Midbrain (tissue), 1 donor: ENCODE data around the gene BACH2.

Experiments
- DNase-seq: peaks from one replicate; lab custom pipeline; 2025; lab: John Stamatoyannopoulos, UW

The BACH2 gene

DNA sequence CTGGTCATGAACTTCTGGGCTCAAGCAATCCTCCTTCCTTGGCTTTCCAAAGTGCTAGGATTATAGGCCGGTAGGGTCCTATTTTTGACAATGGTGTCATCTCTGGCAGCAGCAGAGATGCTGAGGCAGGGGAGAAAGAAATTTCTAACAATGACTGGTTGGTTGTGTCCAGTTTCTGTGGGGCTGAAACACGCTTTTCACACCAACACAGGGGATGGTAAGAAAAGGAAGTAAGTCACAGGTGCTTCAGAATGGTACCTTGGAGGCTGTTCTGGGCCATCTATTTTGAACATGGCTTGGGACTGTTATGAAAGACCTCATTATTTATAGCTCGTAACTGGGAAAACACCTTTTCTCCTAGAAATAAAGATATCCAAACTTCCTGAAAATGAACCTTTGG lies 329.7 kb downstream of the BACH2 start:
- DNase-seq, result no peak

DNA sequence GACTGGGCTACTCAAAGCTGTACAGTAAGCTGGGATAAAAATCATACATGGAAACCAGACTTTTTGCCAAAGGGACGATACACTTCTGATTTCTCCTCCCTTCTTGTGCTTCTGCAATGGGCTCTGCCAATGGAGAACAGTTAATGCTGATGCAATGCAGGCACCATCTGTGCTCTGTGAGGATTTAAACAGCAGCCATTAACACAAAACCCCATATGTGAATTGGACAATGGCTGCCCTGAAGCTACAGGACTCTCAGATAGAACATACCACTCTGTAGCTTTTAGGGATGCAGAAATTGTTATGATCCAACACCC lies 330.5 kb downstream of the BACH2 start:
- DNase-seq, result no peak

DNA sequence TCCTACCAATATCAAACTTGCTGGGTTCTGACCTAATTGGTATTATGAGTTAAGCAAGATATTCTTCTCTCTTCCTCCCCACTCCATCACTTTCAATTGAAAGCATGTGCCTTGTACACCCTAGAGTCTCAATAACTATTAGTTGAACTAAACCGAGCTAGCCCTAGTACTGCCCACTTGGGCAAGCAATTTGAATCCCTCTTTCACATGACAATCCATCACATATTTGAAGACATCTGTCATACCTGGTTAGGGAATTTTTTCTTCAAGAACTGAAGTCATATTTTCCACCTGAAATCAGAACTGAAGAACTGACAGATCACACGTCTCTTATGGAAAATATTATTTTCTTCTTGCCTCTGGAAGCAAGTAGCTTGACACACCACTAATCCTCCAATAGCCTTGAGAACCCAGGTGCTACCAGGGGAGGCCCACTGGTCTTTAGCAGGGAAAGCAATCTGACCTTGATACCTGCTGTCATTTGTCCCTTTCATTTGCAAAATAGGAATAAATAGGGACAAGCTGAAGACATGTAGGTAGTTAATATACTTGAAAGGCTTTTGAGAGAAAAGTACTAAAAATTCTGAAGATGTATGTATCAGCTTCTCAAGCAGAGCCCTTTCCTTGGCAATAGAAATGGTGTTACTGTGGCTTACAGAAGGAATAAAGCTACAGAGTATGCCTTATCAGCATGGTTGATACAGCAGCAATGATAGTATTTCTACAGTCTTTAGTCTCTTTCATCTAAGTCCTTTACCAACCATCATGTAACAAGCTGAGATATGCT lies 331.0 kb downstream of the BACH2 start:
- DNase-seq, result no peak

DNA sequence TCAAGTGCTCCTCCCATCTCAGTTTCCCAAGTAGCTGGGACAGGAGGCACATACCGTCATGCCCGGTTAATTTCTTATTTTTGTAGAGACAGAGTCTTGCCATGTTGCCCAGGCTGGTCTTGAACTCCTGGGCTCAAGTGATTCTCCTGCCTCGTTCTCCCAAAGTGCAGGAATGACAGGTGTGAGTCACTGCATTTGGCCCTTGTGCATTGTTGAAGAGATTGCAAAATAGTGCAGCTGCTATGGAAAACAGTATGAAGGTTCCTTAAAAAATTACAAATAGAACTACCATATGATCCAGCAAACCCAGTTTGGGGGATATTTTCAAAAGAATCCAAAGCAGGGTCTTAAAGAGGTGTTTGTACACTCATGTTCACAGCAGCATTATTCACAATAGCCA lies 333.3 kb downstream of the BACH2 start:
- DNase-seq, result no peak

DNA sequence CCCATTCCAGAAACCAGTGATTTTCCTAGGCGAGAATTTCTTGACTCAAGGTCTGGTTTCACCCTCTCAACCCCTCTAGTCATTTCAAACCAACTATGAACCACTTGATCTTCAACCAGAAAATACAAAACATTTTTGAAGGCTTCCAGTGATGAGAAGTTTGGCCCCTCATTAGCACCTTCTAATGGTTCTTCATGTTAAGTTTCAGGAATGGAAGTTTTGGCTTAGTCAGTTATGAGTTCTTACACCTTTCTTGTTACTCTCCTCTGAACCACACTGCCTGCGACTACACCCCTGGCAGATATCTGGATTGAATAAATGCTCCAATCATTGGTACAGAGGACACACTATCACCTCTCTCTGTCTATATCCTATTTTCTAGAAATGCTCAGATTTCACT lies 335.2 kb downstream of the BACH2 start:
- DNase-seq, result no peak

DNA sequence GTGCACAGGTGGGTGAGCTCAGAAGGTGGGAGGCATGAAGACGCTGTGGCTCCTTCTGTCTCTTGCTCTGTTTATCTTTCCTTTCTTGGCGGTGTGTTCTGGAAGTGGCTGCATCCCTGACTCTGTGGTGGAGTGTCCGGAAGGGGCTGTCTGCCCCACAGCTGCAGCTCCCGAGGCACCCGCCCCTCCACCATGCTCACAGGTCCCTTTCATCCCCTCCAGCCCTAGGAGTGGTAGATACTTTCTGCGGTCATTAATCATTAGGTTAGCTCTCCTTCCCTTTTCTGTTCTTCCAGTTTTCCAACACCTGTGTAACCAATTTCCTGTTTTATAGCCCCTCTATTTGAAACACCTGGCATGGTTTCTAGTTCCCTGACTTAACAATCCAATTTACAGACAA lies 336.8 kb downstream of the BACH2 start:
- DNase-seq, result no peak

DNA sequence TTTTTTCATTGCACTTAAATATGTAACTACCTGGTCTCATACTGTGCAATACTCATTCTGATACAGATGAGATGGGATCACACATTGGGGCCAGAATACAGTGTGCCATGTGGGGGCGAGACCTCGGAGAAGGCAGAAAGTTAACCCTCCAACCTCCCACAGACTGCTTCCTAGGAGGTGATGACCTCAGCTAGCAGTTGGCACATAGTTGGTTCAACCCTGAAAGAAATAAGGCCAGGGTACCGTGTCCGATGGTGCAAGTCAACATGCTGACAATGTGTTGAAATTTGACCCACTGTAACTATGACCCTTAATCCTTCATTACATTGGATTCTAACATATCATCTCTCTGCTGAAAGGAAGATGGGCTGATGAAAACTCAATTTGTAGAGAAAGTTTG lies 340.5 kb downstream of the BACH2 start:
- no peak for DNase-seq

DNA sequence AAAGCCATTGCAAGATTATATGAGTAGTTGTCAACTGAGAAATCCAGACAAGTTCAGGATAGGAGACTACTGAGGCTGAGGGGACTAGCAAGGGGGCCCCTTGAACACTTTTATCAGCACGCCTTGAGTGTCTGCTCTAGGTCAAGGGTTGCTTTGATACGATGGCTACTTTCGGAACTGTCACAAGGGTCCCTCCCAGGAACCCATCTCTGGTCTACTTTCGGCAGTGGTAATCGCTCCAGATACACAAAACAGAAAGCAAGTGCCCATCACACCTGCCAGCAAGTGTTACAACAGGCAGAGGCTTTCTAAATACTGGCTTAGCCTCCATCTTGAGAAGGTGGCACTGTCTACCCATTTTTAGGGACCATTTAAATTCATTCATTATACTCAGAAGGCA lies 341.3 kb downstream of the BACH2 start:
- no peak for DNase-seq

DNA sequence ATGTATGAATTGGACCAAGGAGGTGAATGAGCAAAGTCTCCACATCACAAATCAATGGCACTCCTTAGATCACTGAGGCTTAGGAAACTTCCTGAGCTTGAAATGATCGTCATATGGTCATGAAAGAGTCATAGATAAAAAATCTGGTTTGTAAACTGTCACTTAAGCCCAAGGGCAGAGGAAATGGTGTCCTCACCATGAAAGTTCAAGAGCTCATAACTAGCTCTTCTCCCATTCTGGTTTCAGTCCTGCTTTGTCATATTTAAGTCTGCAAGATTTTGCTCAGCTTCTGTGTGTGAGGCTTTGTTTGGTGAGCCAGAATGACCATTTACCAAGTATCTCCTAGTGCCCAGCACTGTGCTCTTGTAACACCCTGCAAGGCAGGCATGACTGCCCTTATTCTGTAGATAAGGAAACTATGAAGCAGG lies 341.9 kb downstream of the BACH2 start:
- no peak for DNase-seq

DNA sequence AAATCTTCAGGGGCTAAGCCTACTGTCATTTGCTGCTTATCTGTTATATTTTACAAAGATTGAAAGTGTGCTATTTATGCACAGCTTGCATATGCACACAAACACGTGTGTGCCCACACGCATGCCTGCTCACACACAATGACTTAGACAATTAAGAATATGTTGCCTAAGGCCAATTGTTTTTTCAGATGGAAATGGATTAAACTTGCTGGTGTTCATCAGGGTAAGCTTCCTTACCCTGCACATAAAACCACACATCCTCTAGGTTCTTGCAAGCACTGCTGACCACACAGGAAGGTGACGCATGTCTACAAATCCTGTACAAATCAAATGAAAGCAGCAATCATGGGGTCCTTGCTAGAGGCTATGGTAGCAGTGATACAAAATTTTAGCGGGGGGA lies 344.0 kb downstream of the BACH2 start:
- DNase-seq, result no peak

DNA sequence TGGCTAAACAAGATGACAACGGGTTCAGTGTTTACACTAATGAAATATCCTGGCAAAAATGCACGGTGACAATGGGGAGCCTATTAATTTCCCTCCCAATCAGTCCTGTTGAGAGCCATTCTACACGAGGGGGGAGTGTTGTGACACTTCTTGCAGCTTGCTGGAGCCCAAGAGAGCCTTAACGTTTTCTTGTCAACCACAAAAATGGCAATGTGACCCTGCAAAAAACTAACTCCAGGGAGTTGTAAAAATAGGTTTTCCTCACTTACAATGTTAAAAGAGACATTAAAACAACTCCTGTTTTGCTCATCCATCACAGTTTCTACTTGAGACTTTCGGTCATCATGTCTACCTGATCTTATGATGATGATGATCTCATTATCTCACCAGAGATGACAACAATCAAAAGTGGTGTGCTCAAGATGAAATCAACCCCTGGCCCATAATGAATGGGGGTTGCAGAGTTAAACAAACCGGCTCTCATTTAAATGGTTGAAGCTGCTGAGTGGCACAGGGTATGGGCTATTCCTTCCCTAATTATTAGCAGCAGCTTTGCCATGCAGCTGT lies 344.5 kb downstream of the BACH2 start:
- DNase-seq, result no peak

DNA sequence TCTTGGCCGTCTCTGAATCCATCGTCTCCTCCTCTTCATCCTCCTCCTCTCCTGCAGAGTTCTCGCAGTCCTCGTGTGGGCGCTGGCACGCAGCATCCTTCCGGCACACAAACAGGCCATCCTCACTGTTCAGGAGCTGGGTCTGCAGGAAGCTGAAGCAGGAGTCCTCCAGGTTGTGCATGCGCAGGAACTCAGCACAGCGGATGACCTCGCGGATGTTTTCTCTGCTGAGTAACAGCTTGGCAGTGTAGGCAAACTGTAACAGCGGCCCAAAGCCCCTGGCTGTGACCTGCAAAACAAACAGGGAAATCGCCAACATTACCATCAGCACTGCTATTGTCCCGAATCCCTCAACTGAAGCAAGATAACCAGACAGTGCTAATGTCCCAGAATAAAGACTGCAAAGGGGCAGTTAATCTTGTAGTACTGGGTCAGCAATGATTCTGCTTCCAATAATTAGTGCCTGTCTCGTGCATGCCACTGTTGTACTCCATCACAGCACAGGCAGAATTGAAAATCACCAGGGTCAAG lies 345.0 kb downstream of the BACH2 start:
- no peak for DNase-seq

DNA sequence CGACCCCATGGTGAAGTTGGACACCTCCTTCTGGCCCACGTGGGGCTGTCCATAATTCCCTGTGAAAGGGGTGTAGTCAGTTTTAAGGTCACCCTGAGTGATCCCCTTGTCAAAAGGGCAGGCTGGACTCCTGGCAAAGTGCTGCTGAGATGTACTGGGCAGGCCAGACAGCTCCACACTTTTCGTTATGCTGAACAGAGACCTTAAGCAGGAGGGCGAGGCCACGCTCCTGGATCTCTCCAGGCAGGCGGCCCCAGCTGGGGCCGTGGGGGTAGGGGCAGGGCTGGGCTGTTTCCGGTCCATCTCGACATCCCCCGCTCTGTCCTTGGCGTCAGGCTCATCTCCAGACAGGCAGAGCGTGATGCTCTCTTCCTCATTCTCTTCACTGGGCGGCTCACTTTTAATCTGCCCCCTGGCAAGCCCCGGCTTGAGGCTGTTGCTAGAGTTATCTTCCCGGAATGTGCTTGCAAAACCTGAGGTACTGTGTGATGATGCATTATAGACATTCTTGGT lies 345.7 kb downstream of the BACH2 start:
- DNase-seq, result no peak

DNA sequence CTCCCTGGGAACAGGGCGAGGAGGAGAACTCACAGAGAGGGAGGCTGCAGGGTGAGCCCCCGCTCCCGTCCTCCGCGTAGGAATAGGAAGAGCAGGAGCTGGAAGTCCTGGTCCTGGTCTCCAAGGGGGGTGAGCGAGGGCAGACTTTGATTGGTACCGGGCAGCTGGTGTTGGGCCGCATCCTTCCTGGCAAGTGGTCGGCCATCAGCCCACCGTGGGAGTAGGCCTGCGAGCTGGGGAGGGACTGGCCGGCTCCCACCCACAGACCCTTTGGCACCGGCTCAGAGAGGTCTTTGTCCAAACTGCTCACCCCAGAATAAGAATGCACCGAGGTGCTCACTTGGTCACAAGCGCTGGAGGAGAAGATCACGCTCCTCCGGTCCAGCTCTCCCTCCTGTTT lies 346.2 kb downstream of the BACH2 start:
- no peak for DNase-seq

DNA sequence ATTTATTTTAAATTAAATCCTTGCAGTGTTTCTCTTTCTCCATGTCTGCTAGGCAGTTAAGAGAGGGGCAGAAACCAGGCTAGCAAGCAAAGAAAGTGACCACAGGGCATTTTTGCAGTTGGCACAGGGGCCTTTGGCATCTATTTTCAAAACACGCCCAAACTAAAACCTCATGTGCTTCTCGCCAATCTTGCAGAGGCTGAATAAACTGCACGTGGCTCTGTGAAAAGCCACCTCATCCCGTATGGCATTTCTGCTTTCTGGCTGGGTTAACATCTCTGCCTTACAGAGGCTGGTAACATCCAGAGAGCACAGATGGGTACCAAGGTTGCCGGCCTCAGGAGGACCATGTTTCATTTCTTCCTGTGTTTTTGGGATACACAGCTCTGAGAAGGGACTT lies 347.8 kb downstream of the BACH2 start:
- no peak for DNase-seq

DNA sequence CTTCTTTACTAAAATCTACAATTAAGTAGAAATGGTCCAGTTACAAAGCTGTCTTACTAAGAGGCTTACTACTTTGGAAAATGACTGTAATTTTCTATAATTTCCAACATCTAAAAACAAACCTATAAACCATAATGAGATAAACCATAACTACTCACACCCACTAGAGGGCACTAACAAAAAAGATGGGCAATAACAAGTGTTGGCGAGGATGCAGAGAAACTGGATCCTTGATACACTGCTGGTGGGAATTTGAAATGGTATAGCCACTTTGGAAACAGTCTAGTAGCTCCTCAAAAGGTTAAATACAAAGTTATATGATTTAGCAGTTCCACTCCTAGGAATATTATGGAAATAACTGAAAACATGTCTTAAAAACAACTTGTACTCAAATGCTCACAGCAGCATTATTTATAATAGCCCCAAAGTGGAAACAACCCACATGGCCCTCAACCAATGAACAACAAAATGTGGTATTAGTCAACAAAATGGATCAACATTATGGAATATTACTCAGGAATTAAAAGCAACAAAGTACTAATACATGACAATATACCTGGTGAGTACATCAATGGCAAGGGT lies 351.7 kb downstream of the BACH2 start:
- no peak for DNase-seq

DNA sequence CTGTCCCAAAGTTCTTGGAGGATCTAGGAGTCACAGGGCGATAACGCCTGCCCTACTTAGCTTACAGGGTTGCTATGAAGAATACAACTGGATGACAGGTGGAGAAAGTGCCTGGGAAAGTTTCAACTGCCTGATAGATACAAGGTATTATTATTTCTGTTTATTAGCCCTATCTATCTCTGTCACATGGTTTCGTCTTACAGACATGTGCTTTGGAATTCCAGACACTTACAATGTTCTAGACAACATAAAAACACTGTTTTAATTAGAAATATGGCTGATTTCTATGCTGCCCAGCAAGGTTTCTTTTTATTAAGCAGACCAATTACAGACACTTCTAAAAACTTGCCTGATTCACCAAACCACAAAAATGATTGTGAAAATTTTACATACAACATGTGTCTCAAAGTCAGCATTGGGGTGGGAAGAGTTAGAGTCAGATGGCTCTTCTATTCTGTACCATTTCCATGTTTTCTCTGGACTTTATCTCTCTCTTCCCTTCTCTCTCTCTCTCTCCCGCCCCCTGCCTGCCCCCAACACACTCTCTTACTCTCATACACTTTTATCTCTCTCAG lies 352.4 kb downstream of the BACH2 start:
- no peak for DNase-seq

DNA sequence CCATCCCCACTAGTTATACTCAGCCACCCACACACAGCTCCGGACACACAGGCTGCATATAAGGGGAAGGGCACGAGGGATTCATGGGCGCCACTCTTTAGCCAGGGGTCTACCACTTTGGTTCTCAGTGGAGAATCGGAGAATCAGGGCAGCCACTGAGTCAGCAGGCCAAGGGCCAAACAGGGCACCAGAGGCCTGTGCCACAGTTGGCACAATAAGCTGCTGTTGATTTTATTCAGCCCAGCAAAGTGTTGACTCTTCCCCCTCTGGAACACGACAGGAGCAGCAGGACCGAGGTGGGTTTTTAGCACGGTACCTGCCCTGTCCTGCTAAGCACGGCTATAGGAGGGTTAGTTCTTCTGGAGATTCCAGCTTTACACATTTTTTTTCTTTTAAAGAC lies 354.0 kb downstream of the BACH2 start:
- no peak for DNase-seq

DNA sequence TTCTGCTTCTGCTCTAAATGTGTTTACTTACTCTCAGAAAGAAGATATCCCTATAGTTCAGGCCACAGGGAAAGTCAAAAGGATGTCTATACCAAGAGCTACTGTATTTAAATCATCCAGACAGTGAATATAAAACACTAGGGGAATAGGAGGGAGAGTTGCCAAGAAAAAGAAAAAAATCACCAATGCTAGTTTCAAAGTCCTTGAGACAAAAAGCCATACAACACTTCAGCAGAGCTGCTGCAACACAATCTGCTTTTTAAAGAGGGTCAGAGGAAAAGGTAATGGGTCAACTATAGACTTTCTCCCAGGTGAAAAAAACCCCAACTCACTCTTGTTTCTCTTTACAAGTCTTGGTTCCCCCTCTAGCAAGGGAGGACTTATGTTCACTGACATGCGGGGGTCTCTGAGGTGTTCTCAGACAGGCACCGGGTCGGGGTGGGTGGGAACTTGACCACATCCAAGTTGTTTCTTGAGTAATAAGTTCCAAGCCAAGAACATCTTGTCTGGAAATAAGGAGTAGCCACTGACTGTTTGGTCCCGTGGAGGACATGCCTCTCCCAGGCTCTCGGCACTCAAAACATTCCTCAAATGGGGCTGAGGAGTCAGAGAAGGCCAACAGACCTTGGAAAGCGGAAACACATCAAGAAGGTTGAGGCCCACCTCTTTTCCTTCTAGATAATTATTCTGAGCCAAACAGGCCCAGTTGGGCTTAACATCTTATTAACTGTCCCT lies 354.7 kb downstream of the BACH2 start:
- DNase-seq, result no peak

DNA sequence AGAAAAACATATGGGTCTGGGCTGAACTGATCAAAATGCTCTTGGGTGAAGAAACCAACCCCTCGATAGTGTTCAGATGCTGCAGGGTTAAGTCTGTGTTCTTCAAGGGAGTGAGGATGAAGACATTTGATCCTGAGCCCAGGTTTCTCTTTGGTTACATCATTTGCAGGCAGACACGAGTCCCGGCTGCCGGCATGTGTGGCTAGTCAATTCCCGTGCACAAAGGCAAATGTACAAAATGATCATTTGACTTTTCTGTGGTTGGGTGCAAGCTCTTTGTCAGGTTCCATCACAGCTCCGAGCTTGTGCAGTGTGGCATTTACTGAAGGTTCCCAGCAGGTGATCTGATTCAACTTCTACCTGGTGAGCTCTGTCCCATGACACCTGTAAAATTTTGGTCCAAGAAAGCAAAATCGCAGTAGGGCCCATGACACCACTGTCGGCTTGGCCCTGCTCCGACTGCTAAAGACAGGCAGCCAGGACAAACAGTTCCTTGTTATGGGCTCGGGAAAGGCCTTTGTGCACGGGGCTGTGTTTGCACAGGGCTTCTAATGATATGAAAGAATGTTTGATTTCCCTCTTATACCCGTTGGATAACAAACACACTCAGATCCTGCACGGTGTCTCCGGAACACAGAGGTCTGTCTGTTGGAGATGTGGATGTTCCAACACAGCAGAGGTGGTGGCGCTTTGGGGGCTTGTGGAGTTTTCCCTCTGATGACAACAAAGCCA lies 355.4 kb downstream of the BACH2 start:
- DNase-seq, result peak; percentile 70

DNA sequence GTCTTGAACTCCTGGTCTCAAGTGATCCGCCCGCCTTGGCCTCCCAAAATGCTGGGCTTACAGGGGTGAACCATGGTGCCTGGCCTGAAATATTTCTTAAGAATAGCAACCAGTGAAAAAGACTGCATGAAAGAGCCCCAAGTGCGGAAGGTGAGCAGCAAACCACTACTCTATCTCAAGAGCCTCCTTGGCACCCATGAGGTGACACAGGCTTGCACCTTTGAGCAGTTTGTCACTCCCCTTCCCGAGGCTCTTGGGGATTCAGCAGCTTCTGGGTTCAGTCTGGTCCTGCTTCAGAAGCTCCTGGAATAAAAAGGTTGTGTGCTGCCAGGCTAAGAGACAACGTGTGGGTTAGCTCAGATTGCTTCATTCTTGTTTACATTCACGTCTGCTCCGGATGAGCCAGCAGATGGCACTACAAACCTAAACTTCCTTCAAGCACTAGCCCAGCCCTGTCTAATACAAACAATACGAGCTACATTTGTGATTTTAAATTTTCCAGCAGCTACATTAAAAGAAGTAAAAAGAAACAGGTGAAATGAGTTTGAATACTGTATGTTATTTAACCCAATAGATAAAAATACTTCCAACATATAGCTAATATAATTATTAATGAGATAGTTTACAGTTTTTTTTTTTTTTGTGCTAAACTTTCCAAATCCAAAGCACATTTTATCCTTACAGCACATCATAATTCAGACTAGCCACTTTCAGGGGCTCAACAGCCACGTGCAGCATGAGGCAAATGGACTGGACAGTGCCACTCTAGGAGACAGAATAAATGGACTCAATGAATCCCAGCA lies 356.2 kb downstream of the BACH2 start:
- peak; percentile 82 for DNase-seq
